ENCODE data around the gene TUT7. TPM values are rescaled to one million over a fixed set of nuclear protein-coding genes. Genes with fewer than 3 reads are reported as not detected.
A peak's percentile ranks its signal among the peaks of the same experiment; 100 is the strongest.

Gene TUT7
- total RNA-seq, 1 experiment from 2014 or later = 35.2 TPM

DNA sequence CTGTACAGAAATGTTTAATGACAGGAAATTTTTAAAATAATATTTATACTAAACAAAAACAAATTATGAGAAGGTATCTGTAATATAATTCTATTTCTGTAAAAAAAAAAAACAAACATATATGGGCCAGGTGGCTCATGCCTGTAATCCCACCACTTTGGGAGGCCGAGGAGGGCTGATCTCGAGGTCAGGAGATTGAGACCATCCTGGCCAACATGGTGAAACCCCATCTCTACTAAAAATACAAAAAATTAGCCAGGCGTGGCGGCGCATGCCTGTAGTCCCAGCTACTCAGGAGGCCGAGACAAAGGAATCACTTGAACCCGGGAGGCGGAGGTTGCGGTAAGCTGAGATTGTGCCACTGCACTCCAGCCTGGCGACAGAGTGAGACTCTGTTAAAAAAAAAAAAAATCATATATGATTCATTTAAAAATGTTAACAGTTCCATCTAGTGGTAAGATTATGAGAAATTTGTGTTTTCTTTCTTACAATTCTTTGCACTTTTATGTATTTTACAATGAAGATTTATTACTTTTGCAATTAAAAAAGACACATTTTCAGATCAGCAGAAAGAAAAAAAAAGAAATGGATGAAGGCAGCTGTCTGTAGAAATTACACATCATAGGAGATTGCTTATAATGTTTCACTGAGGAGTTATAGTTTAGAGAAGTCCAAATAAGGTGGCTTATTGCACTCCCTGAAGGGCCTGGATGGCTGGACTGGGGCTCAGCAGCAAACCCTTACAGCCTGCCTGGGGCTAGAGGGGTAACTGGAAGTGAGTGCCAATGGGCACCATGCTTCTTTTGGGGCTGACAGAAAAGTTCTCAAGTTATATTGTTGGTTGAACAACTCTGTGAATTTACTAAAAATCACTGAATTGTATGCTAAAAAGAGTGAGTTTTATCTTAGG is 115.1 kb downstream of the TUT7 start:
- H3K4me3 ChIP-seq = peak overlapping the region; percentile 8; the same call in 1 of the 2 replicates
- H3K4me1 ChIP-seq = 0 out of 2 replicates have a peak, but pooled peaks cover 3% of the 10 kb centered on the region
- DNase-seq = peak; percentile 72 to 77
- no peaks in the 10 kb centered on the region for H3K9me3 ChIP-seq (replicated peaks)
- no peak overlapping the region for H3K27ac ChIP-seq
- no peaks in the 10 kb centered on the region for H3K36me3 ChIP-seq
- no peaks in the 10 kb centered on the region for H3K27me3 ChIP-seq

Other genes with a start within 250 kb of the TUT7 start
- gene C9orf153, start 94.8 kb downstream of the TUT7 start, total RNA-seq (2014; rRNA removed; shearing (Covaris generic)) = 0.43 and 0.55 TPM in 2 replicates
- 93.1 and 100.0 TPM in 2 replicates for gene ISCA1, start 71.9 kb downstream of the TUT7 start, total RNA-seq (2014; rRNA removed; shearing (Covaris generic))